ENCODE data around the gene PLA2G4D. TPM values are rescaled to one million over a fixed set of nuclear protein-coding genes. Genes with fewer than 3 reads are reported as not detected.

PLA2G4D gene
- total and polyA plus RNA-seq, 2 donors (not counting 3 experiments of a cell fraction or from before 2014, with no cell fraction given), result not detected

- ChIA-PET CTCF (interaction anchor here (2.5 to 7.8 kb wide), 2 partner anchors 9 to 58 kb away, joined by 9 to 116 read pairs; no protein-coding TSS in a partner anchor), POLR2A (interaction anchor here (0.6 kb wide), 1 partner anchor 53 kb away, joined by 8 read pairs; no protein-coding TSS in a partner anchor)
- no peak overlapping the region for H3K4me2 ChIP-seq (ENCODE audit: insufficient read depth, low read length)
- H3K9me3 ChIP-seq (replicated peaks; ENCODE audit: control insufficient read depth, insufficient read depth, low read length), result no peaks in the 10 kb centered on the region
- H3K27ac ChIP-seq (ENCODE audit: insufficient read depth, low read depth, low read length), result no peak overlapping the region
- H3K4me1 ChIP-seq (ENCODE audit: control insufficient read depth, extremely low read depth, insufficient read depth, low read length), result no peaks in the 10 kb centered on the region
- no peaks in the 10 kb centered on the region for H3K9me1 ChIP-seq (replicated peaks; ENCODE audit: control insufficient read depth, extremely low read depth, insufficient read depth, low read length)
- DNase-seq (ENCODE audit: low read depth, low spot score), result no peak
- no peaks in the 10 kb centered on the region for H4K20me1 ChIP-seq (replicated peaks; ENCODE audit: control insufficient read depth, extremely low read depth, insufficient read depth, low read length)
- no peaks in the 10 kb centered on the region for H3K79me2 ChIP-seq (ENCODE audit: control insufficient read depth, insufficient read depth, low read length)
- no peak overlapping the region for H3K9ac ChIP-seq (replicated peaks; ENCODE audit: extremely low read depth, insufficient read depth, low read length)
- intact Hi-C loops (cut with micrococcal nuclease) (loop anchor here (10.0 kb wide), 1 partner anchor 136 kb away; no protein-coding TSS in a partner anchor), dilution Hi-C loops (cut with MboI; ENCODE audit: extremely low pct_ligation_motif_present, low sequenced_read_pairs) (no loop called here)
- no peaks in the 10 kb centered on the region for H3K36me3 ChIP-seq (ENCODE audit: control insufficient read depth in 2 of 2, extremely low read depth in 1 of 2, insufficient read depth in 2 of 2, low read length in 2 of 2)
- TF ChIP-seq MYC (IDR thresholded peaks at IDR 0.05; ENCODE audit: low read depth, low read length), result no peak
- TF ChIP-seq POLR2A (IDR thresholded peaks at IDR 0.05; ENCODE audit: low read depth, low read length), result no peak
- TF ChIP-seq FOS (IDR thresholded peaks at IDR 0.05; ENCODE audit: borderline replicate concordance, insufficient read depth, low read length), result no peak
- no peak for TF ChIP-seq GATA2 (IDR thresholded peaks at IDR 0.05; ENCODE audit: insufficient read depth, insufficient read length, low read depth, low read length)
- no peak for TF ChIP-seq CTCF (IDR thresholded peaks at IDR 0.05; ENCODE audit: extremely low read depth in 1 of 2, insufficient read depth in 1 of 2, low read depth in 1 of 2, low read length in 2 of 2)
- no peak for TF ChIP-seq JUN (IDR thresholded peaks at IDR 0.05; ENCODE audit: borderline replicate concordance, insufficient read depth, insufficient read length, low read depth)
- H2AFZ ChIP-seq (ENCODE audit: low read depth, low read length), result no peak overlapping the region
- peaks cover 7 to 9% of the 10 kb centered on the region in 2 experiments for H3K27me3 ChIP-seq (ENCODE audit: control insufficient read depth in 2 of 2, insufficient read depth in 2 of 2, low read length in 2 of 2)
- BruUV-seq (replicated peaks), result no TSS peak
- H3K4me3 ChIP-seq (replicated peaks in 1 of 3; ENCODE audit: insufficient read depth in 1 of 3, low read depth in 1 of 3, low read length in 3 of 3), result no peak overlapping the region
- no peak for FAIRE-seq
These were observed 43.7 kb downstream of the PLA2G4D start for GRCh38 chr15:42050484-42051255.
